GM19468 (cell line): ENCODE results near the gene YJU2.

Source experiments
- ATAC-seq: cut with Tn5 transposase; IDR thresholded peaks from one replicate; pipeline ENCODE4 v1.9.1; 2021; ENCODE audit warnings: mild to moderate bottlenecking, moderate library complexity, moderate number of reproducible peaks; ENCODE audit not compliant: unreplicated experiment; ENCODE audit errors: extremely low read depth

The YJU2 gene

GRCh38 chr19:4294389-4294788 lies 47.5 kb downstream of the YJU2 start:
- no peak for ATAC-seq

- ATAC-seq = no peak
Measured at GRCh38 chr19:4295972-4296771, 49.3 kb downstream of the YJU2 start.

- ATAC-seq = no peak
Measured at GRCh38 chr19:4297901-4298809, 51.3 kb downstream of the YJU2 start.

- ATAC-seq = no peak
Measured at GRCh38 chr19:4298810-4299550, 52.1 kb downstream of the YJU2 start.

GRCh38 chr19:4300589-4300988 lies 53.7 kb downstream of the YJU2 start:
- no peak for ATAC-seq

- no peak for ATAC-seq
Measured at GRCh38 chr19:4301590-4302242, 54.8 kb downstream of the YJU2 start.

GRCh38 chr19:4302243-4302640 lies 55.4 kb downstream of the YJU2 start, which contains the start of gene TMIGD2:
TMIGD2 (minus strand) TSS chr19:4302389; CDS start chr19:4302385, 4 bp downstream.
- ATAC-seq = no peak

- no peak for ATAC-seq
Measured at GRCh38 chr19:4303819-4304537, 57.1 kb downstream of the YJU2 start.

GRCh38 chr19:4304538-4305256 lies 57.8 kb downstream of the YJU2 start, which contains the start of gene FSD1:
FSD1 (plus strand) TSS chr19:4304598; CDS start chr19:4304747, 149 bp downstream.
- no peak for ATAC-seq

GRCh38 chr19:4305257-4305612 lies 58.4 kb downstream of the YJU2 start:
- no peak for ATAC-seq

- no peak for ATAC-seq
Measured at GRCh38 chr19:4305659-4306058, 58.8 kb downstream of the YJU2 start.

- ATAC-seq = no peak
Measured at GRCh38 chr19:4310247-4311121, 63.6 kb downstream of the YJU2 start.

GRCh38 chr19:4313847-4314490 lies 67.1 kb downstream of the YJU2 start:
- no peak for ATAC-seq

- no peak for ATAC-seq
Measured at GRCh38 chr19:4316956-4317355, 70.1 kb downstream of the YJU2 start.

GRCh38 chr19:4318460-4318859 lies 71.6 kb downstream of the YJU2 start:
- no peak for ATAC-seq
